Left ventricle myocardium inferior (tissue), 1 donor: ENCODE results near the gene STK10. TPM values are rescaled to one million over a fixed set of nuclear protein-coding genes. Genes with fewer than 3 reads are reported as not detected.

Experiments
- DNase-seq: peaks from one replicate; pipeline ENCODE4 v3.0.0-alpha.2; 2020
- H3K27ac ChIP-seq: fragments of 200-600 bp; replicated peaks from 2 replicates; pipeline ENCODE4 v1.8.0; 2021
- H3K27me3 ChIP-seq: fragments of 200-600 bp; 2 replicates; pipeline ENCODE4 v1.8.0; 2021; ENCODE audit warnings: low read depth
- H3K36me3 ChIP-seq: fragments of 200-600 bp; 2 replicates; pipeline ENCODE4 v1.8.0; 2021
- H3K4me1 ChIP-seq: fragments of 200-600 bp; 2 replicates; pipeline ENCODE4 v1.8.0; 2021
- H3K4me3 ChIP-seq: fragments of 200-600 bp; 2 replicates; pipeline ENCODE4 v1.8.0; 2021; ENCODE audit warnings: mild to moderate bottlenecking, moderate library complexity
- H3K9me3 ChIP-seq: fragments of 200-600 bp; replicated peaks from 2 replicates; pipeline ENCODE4 v1.8.0; 2021
- intact Hi-C: fragments of 100-400 bp; cut with micrococcal nuclease; formaldehyde crosslinking; loops from one replicate; pipeline ENCODE4 v1.11.0; 2022
- total RNA-seq: library from RNA; stranded (reverse); fragmentation: NEBNext Ultra II Directional; extraction: Animal tissue kit (Norgen Biotek cat#: 25700); gene quantifications from one replicate; pipeline ENCODE4 v1.2.1, GENCODE V29; 2021
- TF ChIP-seq, protein P1 (sequence below): fragments of 200-600 bp; IDR thresholded peaks from 2 replicates; pipeline ENCODE4 v1.8.0; 2021; ENCODE audit warnings: antibody characterized with exemption, mild to moderate bottlenecking, borderline replicate concordance
- donor health status: DM: no; HTN: yes; CAD: no; lungs with severe emphysema.

The STK10 gene
- total RNA-seq, 1 donor from 2014 or later = 5.3 TPM

DNA sequence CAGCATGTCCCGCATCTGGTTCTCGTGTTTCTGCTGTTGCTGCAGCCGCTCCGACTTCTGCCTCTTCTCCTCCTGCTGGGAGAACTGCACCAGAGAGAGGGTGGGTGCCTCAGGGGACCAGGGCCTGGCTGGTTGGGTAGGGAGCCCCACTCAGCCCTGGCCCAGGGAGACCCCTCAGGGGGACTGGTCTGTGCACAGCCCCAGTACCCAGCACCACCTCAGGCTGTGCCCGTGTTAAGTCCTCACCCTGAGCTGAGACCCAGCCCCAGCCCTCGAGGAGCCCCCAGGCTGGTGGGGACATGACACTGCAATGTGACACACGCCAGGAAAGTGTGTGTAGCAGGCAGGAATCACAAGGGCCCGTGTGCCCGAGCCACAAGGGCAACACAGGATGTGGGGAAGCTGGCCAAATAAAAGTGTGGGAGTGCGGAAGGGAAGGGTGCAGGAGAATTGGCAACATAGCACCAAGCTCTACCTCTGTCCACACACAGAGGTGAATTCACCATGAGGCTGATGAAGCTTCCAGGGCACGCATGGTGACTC is 133.3 kb downstream of the STK10 start:
- intact Hi-C loops = no loop called here
- peaks cover 59% of the 10 kb centered on the region for H3K36me3 ChIP-seq
- TF ChIP-seq, protein P1, sequence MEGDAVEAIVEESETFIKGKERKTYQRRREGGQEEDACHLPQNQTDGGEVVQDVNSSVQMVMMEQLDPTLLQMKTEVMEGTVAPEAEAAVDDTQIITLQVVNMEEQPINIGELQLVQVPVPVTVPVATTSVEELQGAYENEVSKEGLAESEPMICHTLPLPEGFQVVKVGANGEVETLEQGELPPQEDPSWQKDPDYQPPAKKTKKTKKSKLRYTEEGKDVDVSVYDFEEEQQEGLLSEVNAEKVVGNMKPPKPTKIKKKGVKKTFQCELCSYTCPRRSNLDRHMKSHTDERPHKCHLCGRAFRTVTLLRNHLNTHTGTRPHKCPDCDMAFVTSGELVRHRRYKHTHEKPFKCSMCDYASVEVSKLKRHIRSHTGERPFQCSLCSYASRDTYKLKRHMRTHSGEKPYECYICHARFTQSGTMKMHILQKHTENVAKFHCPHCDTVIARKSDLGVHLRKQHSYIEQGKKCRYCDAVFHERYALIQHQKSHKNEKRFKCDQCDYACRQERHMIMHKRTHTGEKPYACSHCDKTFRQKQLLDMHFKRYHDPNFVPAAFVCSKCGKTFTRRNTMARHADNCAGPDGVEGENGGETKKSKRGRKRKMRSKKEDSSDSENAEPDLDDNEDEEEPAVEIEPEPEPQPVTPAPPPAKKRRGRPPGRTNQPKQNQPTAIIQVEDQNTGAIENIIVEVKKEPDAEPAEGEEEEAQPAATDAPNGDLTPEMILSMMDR = no peak

GRCh38 chr5:172052450-172053236 is 135.4 kb downstream of the STK10 start:
- Histone ChIP-seq H3K36me3 (peaks cover 62% of the 10 kb centered on the region), H3K4me1 (peaks cover 18% of the 10 kb centered on the region), H3K4me3 (peak overlapping the region; percentile 11), H3K27me3 (no peaks in the 10 kb centered on the region), H3K27ac (peak overlapping the region; percentile 69), H3K9me3 (no peaks in the 10 kb centered on the region)
- intact Hi-C loops = no loop called here
- peak; percentile 70 for DNase-seq
- TF ChIP-seq, protein P1 = peak; percentile 37

More for the DNA sequence above, 133.3 kb downstream of the STK10 start:
- no peaks in the 10 kb centered on the region for H3K9me3 ChIP-seq
- no peak overlapping the region for H3K27ac ChIP-seq
- no peak for DNase-seq
- H3K4me3 ChIP-seq = no peak overlapping the region
- peaks cover 18% of the 10 kb centered on the region for H3K4me1 ChIP-seq
- H3K27me3 ChIP-seq = no peaks in the 10 kb centered on the region

DNA sequence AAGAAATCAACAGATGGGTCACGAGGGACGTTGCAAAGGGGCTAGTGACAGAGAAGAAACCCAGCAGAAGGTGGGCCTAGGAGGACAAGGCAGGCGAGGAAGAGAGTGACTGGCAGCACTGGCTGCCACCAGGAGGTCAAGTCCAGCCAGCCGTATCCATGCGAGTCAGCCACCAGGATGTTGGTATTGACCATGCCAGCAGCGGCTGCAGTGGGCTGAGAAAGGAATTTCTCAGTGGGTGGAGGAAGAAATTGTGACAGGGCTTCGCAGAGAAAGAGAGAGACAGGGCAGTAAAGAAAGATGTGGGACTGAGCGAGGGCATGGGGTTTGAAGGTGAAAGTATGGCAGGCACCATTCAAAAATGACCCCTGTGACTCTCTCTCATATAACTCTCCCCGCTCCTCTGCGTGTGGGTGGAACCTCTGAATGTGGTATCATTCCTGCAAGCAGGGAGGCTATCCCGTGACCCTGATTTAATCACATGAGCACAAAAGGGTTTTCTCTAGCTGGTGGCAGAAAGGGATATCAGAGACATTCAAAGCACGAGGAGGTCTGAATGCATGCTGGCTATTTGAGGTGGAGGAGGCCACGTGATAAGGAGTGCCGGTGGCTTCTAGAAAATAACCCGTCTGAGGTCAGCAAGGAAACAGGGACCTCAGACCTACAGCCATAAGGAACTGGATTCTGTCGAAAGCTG is 136.2 kb downstream of the STK10 start:
- TF ChIP-seq, protein P1 = no peak
- H3K4me1 ChIP-seq = peaks cover 24% of the 10 kb centered on the region
- H3K27ac ChIP-seq = peak overlapping the region; percentile 69
- peak overlapping the region; percentile 11 for H3K4me3 ChIP-seq
- no peak for DNase-seq
- no peaks in the 10 kb centered on the region for H3K9me3 ChIP-seq
- intact Hi-C loops = no loop called here
- H3K27me3 ChIP-seq = no peaks in the 10 kb centered on the region
- H3K36me3 ChIP-seq = peaks cover 54% of the 10 kb centered on the region

GRCh38 chr5:172050080-172050479 is 137.9 kb downstream of the STK10 start:
- intact Hi-C loops = no loop called here
- no peak for DNase-seq
- Histone ChIP-seq H3K4me3 (no peak overlapping the region), H3K9me3 (no peaks in the 10 kb centered on the region), H3K27ac (no peak overlapping the region), H3K27me3 (no peaks in the 10 kb centered on the region), H3K36me3 (peaks cover 44% of the 10 kb centered on the region), H3K4me1 (peaks cover 24% of the 10 kb centered on the region)
- TF ChIP-seq, protein P1 = no peak

DNA sequence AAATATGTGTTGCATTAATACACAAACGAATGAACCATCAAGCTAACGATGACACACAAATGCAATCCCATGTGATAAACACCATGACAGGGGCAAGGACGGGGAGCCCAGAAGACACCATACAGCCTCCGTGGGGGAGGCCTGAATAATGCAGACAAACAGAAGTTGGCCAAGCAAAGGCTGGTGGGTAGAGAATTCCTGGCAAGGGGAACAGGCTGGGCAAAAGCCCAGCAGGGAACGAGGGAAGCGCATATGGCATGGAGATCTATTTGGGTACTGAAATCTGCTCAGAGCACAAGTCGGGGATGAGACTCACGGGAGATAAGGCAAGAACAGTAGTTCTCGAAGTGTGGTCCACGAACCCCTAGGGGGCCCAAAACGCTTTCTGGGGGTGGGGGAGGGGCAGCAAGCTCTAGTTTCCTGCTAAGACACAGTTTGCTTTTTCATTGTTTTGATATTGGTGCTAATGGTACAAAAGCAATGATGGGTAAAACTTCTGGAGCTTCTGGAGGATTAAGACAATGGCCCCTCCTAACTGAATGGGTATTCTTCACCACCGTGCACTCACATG is 138.7 kb downstream of the STK10 start:
- intact Hi-C loops = loop anchor here (10.0 kb wide), 1 partner anchor 635 kb away; the partner anchor contains the start of gene FGF18
- peaks cover 24% of the 10 kb centered on the region for H3K4me1 ChIP-seq
- no peaks in the 10 kb centered on the region for H3K27me3 ChIP-seq
- H3K36me3 ChIP-seq = peaks cover 46% of the 10 kb centered on the region
- TF ChIP-seq, protein P1 = no peak
- no peaks in the 10 kb centered on the region for H3K9me3 ChIP-seq
- no peak overlapping the region for H3K27ac ChIP-seq
- no peak overlapping the region for H3K4me3 ChIP-seq
- no peak for DNase-seq
